GM18858 (cell line): Measurements from ENCODE around the gene DCTD.

Source experiments
- ATAC-seq: cut with Tn5 transposase; IDR thresholded peaks from one replicate; pipeline ENCODE4 v1.9.1; 2021; ENCODE audit not compliant: unreplicated experiment

Gene DCTD

DNA sequence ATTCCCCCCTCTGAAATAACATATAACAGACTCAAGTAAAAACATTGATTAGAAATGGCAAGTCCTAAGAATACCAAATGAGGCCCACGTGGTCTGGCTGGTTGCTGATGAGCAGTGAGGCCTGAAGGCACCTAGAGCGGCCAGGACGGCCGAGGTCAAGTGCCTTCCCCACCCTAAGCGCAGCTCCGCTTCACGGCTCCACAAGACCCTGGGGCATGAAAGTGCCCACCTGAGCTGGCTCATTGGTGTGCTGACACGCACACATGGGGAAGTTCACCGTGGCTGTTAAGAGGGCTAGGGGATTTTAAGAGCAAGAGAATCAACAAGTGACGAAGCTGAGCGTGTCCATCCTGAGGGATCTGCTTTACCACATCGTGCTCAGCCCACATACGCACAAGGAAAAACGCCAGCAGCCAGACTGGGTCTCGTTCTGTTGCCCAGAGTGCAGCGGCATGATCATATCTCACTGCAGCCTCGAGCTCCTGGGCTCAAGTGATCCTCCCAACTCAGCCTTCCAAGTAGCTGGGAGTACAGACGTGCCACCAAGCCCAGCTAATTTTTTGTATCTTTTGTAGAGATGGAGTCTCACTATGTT is 22.4 kb downstream of the DCTD start:
- no peak for ATAC-seq

DNA sequence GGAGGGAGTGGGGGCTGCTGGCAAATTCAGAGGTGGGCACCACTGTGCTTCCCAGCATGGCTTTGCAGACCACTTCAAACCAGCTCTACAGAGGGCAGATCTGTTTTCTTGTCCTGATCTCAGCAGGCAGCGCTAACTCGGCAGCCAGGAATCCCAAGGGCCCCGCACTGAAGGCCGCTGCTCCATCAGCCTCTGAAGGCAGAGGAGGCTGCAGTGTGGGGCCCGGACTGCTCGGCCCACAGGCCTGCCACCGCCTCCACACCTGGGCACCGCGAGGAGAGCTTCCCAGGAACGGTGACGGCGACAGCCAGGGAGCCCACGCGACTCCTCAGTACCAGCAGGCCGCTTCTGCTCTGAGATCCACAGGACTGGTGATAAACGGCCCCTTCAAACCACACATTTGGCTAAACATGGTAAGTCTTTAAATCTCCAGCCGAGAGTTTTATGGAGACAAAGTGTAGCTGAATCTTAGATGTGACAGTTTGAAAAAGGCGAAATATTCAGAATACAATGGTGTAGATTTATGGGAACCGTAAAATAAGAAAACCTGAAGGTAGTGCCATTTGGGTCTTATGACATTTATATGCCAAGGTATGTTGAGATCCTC is 23.6 kb downstream of the DCTD start:
- ATAC-seq, result no peak

DNA sequence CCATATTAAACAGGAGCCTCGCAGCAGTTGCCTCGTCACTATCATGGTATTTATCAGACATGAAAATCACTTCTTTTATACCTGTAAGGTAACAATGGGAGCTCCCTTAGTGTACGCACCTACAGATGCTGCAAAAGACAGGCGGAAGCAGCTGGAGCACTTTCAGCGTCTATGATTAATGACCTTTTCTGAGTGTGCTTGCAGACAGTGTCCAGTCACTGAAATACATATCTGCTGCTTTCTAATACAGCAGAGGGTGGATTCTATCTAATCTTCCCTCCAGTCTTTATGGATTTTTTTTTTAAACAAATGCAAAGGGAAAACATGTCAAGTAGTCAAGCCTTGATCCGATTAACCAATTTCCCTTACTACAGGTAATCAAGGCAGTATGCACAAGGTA is 24.1 kb downstream of the DCTD start:
- no peak for ATAC-seq

DNA sequence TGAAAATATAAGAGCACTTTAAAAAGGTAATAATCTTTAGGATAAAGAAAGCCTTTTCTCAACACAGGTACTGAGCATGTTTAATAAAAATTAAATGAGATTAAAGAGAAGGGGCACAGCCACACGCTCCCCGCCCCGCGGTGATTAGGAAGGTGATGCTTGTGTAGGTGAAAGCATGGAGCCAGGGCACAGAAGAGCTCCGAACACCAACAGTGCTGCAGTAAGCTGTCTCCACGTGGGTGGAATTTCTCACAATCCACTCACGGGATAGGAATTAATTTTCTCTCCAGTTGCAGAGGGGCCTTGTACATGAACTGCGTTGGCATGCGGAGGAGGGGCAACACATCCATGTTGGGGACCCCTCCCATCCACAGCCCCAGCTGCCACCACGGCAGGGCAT is 27.0 kb downstream of the DCTD start:
- ATAC-seq, result no peak

DNA sequence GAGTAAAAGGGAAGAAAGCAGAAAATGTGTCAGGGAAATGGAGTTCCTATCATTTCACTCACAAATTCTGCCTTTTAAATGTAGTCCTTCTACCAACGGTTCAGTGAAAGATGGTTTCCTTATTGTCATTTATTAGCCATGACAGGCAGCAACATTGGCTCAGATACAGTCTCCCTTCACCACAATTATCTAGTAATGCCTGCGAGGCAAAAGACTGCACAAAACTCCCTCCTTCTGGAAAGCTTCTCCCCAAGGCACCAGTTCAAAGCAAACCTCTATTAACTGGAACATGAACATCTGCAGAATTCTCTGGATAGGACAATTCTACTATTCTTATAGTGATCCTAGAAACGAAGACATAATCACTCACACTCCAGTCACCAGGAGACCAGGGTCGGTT is 28.3 kb downstream of the DCTD start:
- no peak for ATAC-seq

DNA sequence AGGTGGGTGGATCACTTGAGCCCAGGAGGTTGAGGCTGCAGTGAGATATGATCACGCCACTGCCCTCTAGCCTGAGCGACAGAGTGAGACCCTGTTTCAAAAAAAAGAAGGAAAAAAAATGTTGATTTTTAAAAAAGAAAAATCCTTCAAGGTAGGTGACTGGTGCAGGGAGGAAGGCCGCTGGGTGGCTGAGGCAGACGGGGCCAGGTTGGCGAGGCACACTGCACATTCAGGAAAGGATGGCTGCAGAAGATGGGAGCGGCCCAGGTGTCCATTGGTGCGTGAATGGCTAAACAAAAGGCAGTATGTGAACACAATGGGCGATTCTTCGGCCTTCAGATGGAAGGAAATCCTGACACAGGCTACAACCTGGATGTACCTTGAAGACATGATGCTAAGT is 30.4 kb downstream of the DCTD start:
- no peak for ATAC-seq

DNA sequence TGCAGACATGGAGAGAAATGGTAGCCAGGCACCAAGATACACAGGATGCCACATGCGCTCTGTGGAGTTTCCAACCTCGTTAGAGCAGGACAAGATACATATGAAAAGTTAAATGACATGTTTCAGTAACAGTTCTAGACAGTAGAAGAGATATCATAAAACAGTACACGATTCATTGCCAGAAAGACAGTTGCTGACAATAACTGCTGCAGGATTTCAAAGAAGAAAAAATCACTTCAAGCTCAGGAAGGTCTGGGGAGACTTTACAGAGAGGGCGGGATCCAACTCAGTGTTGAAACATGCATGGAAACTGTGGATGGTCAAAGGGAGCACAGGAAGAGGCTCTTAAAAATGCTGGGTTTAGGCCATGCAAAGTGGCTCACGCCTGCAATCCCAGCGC is 31.0 kb downstream of the DCTD start:
- ATAC-seq, result no peak

DNA sequence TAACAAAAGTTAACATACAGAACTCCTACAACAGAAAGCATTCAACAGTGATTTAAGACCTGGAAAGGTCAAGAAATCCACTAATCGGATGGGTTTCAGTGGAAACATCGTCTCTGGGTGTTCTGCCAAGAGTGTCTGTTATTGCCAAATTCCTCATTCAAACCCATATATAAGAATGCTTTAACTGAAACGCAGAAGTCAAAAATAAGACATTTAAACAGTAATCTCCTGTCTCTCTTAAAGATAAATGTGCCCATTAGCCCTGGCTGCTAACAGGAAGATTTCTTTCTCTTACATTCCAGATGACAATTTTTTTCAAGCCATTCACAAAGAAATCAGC is 31.5 kb downstream of the DCTD start:
- no peak for ATAC-seq

DNA sequence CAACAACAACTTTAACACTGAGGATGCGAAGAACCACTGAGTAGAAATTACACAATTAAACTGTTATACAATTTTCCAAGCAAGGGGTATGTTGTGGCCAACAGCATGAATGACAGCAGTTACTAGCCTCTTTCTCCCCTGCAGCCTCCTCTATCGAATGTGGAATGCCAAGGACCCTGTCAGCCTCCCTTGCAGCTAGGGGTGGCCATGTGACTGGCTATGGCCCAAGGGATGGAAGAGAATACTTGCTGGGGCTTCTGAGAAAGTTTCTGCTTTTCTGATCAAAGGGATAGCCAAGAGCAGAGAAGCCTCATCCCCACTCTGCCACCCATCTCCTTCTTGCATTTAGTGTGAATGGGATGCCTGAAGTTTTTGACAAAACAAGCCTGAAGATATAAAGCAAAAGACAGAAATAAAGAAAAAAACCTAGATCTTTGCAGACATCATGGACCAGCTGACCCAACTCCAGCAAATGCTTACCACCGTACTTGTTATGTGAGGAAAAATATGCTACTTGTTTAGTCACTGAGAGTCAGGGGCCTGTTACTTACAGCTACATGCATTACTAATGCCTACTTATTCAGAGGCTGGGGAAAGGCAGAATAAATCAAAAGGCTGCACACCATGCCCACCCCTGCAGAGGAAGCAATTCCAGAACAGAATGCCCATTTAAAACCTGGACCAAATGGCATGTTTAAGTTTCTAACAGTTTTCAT is 32.0 kb downstream of the DCTD start:
- ATAC-seq, result no peak

DNA sequence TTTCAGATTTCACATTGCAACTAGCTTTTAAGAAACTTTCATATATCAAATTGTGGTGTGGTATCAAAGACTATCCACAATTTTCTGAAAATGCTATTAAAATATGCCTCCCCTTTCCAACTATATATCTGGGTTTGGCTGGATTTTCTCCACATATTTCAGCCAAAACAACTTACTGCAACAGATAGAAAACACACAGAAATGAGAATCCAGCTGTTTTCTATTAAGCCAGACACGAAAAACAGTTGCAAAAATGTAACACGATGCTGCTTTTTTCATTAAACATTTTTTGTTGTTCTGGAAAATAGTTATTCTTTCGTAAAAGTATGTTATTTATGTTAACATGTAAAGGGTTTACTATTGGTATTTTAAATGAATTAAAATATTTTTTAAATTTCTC is 33.1 kb downstream of the DCTD start:
- ATAC-seq, result no peak

DNA sequence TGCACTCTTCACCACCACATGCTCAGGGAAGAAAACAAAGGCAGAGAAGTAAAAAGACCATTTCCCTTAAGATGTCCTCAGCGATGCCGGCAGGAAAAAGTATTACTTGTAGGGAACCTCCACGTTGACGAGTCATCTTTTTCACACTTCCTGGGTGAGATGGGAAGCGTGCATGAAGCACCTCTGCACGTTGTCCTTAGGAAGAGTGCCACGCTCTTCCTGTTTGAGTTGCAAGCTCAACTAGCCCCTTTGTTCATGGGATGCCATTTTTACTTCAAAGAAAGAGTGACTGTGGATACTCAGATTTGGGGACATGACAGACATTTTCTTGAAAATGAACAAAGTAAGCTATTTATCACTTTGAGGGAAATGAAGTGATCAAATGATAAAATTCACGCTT is 33.8 kb downstream of the DCTD start:
- ATAC-seq, result no peak

DNA sequence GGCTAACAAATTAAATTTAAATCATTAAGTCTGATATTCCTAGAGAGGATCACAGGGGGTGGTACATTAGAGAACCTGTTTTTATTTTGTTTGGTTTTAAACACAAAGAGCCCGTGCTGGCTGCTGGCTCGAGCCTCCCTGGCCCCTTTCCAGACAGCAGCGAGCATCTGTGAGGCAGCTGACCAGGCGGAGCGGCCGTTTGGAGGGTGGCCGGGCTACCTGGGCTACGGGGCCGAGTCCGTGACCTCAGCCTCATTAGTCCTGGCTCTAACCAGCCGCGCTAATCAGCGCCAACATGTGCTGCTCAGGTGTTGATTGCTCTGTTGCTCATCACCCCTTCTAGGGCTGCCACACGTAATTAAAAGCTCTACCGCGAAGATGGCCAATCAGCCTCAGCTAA is 35.3 kb downstream of the DCTD start:
- no peak for ATAC-seq

DNA sequence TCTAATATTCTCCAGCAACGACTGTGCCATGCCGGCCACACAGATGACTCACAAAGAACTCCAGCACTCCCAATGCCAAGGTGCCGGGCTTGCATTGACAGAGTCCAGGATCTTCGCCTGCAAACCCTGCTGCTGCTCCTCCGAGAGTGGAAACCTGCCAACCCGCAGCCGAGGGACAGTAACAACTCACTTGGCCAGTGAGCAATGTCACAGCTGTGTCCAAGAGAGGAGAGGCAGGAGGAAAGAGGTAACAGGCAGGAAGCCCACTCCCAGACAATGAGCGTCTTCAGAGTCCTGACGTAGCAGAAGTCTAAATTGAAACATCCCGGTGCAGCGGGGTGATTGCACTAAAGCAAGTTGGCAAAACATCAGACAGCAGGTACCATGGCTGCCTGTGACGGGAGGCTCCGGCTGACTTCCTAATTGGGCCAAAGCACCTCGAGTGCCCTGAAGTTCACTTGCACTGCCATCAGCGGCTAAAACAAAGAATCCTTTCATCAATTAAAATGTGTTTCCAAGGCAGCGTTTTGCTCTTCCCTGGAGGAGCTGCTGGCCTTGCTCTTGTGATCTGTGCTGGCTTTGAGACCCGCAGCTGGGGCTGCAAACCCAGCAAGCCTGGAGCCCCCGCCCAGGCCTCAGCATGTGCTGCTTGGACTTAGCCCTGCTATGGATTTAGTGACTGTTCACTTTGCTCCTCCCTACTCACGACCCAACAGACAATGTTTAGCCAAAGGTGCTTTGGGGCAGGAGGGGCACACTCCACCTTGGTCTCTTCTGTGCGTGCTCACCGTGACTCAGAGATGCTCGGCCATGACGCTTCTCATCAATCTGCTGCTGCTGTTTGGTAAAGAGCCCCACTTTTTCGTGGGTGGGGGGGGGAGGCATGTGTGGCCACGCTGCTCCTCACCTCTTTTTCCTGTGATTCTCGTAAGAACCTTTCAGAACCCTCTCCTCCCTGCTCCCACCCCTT is 36.5 kb downstream of the DCTD start:
- no peak for ATAC-seq

DNA sequence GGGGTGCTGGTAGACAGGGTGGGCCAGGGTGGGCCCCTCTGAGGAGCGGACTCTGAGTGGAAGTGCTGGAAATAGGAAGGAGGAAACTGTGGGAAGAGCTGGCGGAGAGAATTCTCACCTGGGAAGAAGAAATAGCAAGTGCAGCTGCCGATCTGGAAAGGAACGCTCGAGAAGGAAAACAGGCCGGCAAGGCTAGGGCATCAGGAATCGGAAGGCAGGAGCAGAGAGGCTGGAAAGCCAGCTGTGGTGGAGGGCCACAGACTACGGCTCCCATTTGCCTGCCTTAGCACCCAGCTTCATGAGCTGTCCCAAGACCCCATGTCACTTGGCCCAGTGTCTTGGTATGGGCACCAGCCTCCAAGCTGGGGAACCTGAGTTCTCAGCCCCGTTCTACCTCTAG is 37.3 kb downstream of the DCTD start:
- ATAC-seq, result no peak

DNA sequence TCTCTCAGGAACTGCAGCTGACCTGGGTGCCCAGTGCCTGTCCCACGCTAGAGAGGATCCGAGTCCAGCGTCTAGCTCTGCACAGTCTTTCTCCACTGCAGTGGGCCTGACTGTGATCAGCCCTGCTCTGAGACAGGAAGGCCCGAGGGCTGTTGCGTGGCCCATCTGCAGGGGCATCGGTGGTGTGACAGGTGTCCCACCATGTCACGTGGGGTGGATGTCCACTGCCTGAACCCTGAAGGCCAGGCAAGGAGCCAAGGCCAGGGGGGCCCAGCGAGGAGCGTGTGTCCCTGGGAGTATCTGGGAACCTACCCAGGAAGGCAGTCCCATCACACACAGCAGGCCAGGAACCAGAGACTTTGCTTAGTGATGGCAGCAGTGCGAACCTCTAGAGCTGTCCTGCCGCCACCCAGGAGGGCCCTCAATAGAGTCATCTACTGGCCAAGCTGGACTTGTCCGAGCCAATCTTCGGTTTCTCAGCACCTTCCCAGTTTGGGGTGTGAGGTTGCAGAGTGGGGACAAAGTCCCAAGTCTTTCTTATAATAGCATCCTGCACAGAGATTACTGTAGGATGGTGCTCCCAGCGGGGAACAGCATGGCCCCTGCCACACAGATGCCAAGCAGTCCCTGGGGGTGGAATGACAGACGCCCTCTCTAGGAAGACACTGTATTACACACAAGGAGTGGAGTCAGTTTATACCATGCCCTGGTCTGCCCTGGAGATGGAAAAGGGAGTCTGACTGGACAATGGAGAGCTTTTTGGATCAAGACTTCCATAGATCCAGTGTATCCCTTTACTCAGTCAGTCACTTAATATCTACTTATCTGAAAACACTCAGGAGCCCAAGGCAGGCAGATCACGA is 38.3 kb downstream of the DCTD start:
- ATAC-seq, result no peak

DNA sequence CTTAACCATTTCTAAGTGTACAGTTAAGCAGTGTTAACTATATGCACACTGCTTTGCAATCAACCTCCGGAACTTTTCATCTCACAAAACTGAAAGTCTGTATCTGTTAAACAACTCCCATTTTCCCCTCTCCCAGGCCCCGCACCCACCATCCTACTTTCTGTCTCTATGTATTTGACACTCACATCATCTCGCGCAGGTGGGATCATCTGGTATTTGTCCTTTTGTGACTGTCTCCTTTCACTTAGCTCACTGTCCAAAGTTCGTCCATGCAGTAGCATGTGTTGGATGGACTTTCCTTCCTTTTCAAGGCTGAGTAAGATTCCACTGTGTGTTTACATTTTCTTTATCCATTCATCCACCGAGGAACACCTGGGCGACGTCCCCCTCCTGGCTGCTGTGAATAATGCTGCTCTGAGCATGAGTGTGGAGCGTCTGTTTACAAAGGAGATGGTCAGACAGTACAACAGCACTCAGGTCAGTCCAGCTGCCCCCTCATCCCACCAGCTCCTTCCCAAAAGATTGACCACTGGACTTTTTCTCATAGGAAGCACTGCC is 39.8 kb downstream of the DCTD start:
- no peak for ATAC-seq

DNA sequence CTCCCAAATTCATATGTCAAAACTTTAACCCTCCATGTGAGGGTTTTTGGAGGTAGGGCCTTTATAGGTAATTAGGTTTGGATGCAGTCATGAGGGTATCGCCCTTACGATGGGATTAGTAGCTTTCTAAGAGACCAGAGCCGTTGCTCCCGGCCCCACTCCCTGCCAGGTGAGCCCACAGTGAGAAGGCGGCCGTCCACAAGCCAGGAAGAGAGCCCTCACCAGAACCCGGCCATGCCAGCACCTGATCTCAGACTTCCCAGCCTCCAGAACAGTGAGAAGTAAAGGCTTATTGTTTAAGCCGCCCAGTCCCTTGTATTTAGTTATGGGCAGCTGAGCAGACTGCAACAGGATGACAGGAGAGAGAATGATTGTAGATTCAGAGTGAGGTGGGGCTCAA is 40.8 kb downstream of the DCTD start:
- ATAC-seq, result no peak

DNA sequence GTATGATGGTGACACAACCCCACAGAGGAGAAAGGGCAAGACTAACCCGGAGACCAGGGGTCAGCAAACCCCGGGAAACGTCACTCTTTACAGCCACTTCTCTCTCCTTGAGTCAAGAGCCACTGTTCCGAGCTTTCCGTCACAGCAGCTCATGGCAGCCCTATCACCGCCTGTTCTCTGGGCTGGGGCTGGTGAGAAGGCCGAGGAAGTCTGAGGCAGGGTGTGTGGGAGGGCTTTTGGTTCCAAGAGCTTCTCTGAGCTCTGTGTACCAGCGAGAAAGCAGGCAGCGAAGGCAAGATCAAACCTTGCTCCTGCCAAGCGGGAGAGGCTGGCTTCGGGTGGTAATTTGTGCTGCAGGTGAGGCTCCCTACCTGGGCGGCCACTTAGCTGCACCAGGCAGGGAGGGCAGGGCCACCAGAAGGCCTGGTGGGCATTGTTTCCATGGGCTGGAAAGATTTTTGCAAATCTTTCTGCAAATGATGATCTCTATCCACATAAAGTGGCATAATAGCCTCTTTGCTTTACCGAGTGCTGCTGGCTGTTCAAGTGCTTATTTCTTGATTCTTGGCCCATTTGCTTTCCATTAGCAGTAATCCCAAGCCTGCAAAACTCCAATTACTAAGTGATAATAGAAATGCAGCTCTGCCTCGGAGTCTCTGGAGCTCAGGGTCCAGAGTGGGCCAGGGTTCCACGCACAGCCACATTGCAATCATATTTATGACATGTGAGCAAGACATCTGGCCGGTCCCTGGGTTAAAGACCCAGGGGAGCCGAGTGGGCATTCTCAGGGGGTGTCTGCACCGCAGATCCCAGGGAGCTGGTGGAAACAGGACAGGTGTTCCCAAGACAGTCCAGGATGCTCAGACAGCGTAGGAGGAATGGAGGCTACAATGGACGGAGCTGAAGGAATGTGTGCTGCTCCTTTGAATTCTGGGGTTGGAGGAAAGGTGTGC is 41.5 kb downstream of the DCTD start:
- no peak for ATAC-seq

DNA sequence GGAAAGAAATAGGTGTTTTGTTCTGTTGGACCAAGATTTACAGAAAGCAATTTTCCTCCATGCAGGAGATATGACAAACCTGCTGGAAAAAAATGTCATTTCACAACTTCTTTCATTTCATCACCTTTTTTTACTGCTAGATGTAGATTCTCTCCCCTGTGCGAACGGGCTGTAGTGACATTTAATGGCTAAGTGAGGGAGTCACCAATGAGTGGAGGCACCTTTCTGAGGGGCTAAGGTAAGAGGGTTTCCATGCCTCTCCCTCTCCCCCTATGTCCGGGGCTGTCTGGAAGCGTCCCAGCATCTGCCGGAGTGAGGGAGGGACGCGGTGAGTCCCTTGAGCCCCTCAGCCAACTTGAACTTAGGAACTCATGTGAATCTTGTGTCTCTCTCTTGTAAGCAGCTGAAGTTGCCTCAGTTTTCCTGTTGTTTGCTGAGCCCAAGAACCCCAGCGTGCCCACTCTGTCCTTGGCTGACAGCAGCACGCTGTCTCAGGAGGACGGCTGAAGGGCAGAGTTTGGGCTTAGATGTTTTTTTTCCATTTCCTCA is 42.3 kb downstream of the DCTD start:
- no peak for ATAC-seq
